ENCODE measurements around the gene CAV1.

Gene CAV1

DNA sequence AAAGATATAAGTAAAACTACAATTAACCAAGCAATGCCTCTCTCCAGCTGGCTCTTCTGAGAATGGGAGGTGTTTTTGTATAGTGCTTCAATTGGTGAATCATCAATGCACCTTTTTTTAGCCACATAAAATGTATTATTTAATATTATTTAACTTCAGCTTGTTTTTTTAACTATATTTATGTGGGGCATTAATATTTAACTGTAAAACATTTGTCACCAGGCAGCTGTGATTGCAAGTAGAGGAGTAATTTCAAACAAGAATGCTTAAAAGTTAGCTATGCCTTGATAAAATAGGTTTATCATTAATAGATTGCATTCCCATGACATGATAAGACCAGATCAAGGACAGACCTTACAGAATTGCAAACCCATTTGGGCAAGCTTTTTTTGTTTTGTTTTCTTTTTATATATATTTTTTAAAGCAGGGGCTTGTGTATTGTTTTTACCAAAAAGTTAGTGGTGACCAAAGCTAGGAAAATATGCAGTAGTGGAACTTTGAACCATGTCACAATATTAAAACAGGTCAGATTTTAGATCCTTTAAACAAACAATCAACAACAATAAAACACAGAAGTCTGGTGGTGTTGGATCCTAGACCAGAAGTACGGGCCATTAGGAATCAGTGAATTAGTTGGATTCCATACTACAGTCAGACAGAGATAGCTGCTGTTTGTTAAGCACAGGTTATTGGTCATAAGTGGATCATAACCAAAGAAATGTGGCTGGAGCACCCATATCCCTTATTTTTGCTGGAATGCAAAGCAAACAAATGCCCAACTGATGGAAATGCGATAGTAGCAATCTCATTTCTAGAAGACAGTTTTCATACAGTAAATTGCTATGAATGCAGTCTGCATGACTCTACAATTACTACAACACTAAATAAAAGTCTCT is 22.4 kb upstream of the CAV1 start:
- DNase-seq = no peak

DNA sequence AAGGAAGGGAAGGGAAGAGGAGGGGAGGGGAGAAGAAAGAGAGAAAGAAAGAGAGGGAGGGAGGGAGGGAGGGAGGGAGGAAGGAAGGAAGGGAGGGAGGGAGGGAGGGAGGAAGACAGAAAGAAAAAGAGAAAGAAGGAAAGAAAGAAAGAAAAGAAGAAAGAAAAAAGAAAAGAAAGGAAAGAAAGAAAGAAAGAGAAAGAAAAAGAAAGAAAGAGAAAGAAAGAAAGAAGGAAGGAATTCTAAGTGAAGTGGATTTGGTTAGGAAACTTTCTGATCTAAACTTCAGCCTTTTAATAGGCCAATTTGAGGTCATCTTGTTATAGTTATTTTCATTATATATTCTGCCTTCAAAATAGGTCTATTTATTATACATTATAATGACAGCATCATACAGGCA is 21.0 kb upstream of the CAV1 start:
- DNase-seq = no peak

DNA sequence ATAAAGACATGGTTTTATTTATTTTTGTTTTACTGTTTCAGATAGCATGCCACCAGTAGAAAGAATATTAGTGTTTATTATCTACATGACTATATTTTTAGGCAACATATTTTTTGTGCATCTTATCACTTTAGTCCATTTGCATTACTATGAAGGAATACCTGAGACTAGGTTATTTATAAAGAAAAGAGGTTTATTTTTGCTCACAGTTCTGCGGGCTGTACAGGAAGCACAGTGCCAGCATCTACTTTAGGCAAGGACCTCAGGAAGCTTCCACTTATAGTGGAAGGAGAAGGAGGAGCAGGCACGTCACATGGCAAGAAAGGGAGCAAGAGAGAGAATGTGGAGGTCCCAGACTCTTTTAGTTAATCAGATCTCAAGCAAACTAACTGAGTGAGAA is 19.6 kb upstream of the CAV1 start:
- DNase-seq = no peak

DNA sequence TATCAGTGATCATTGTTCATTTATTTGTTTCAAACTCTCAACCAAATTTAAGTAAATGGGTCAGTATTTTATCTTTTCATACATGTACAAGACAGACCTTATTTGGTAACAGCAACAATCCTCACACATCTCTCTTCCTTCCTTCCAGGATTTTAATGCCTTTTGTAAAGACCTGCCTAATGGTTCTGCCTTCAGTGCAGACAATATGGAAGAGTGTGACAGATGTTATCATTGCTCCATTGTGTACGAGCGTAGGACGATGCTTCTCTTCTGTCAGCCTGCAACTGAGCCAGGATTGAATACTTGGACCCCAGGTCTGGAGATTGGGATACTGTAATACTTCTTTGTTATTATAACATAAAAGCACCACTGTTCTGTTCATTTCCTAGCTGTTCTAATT is 19.0 kb upstream of the CAV1 start:
- DNase-seq = no peak

DNA sequence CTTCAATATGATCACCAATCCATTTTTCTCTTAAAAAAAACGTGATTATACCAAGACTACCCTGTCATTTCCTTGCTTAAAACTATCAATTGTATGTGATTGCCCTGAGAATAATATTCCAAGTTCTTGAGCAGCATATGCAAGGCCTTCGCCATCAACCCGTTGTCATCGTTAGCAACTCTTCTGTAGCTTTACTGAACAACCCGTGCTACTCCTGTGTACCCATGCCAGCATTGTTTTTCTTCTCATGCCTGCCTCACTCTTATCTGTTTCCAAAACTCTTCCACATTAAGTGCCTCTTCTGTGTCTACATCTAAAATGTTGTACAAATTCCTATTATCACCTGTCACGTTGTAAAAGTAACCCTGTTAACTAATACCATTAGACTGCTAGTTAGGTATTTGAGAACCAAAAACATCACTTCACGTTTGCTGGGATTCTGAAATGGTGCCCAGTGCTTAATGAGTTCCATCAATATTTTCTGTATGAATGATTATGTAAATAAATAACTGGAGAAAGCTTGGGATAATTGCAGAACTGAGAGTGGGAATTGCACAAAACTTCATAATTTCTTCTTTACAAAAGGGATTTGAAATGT is 14.8 kb upstream of the CAV1 start:
- no peak for DNase-seq

DNA sequence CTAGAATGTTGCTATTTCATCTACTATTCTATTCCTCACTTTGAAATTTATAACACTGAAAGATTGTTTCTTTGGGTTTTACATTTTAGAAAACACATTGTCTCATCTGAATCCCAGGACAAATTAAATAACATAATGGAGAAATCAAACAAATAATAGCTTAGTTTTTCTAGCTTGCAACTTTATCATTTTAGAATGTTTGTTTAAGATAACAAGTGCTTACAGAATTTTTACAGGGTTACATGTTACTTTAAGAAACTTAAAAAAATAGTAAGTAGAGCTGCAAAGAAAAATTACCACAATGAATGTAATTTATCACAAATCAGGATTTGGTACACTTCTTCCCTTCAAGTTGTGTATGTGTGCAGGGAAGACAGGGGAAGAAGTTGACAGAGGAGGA is 14.0 kb upstream of the CAV1 start:
- DNase-seq = no peak

DNA sequence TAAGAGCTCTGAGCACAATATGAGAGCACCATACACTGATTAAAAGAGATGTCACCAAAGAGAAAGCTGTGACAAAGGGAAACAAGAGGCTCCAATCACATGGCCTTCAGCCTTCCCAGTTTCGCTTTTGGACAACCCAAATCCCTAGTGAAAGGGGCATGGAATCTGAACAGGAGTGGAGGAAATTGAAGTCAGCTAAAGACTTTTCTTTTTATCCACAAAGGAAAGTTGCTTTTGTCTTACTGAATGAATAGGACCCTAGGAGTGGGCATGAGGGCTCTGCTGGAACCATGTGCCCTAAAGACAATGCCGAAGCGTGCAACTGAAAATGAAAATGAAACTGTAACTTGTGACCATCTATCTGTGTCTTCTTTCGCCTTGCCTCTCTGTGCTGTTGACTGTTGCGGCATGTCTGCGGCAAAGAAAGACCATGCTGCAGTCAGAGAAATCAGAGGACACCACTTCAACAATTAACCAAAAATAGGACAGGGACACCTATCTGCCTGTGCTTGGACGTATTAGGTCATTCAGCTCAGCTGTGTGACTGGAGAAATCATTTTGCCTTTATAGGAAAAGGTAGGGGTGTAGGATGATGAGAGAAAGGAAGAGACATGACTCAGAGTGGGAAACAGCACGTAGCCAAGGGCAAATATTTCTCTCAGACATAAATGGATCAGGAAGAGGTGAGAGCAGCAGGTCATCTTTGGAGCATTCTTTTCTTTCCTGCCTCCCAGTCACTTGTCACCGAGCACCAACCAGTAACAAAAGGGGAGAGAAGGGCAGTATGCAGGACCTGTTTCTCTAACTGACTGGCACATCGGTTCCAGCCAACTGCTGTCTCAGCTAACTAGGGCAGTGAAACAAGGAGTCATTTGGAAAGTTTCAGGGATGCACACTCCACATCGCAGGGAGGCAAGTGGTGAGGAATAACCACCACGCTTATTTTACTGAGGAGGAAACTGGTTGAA is 13.0 kb upstream of the CAV1 start:
- peak in 4 of 56 donors; percentile 0 to 16 (median 14) for DNase-seq

DNA sequence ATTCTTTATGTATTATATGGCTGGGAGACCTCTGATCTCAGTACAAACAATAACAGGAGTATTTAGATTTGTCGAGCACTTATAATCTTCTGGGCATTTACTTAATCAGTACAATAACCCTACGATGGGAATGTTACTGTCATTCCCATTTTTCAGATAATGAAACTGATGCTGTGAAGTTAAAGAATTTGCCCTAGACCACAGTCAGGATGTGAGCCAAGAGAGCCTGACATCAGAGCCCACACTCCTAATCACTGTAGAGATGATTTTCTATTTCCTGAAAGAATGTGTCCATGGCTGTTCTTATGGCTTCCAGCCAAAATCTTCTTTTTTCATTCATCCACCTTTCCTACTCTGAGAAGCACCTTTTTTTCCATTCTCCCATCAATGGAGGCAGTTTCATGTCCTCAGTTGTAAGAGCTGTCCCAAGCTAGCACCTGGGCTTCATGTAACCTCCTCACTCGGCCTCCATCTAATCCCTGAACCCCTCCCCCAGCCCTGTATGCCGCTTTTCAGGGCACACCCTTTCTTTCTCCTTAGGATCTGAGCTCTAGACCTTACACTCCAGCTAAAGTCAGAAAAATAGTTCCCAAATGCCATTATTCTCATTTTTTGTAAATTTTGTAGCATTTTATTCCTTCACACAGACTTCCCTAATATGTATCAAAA is 12.2 kb upstream of the CAV1 start:
- DNase-seq = no peak

DNA sequence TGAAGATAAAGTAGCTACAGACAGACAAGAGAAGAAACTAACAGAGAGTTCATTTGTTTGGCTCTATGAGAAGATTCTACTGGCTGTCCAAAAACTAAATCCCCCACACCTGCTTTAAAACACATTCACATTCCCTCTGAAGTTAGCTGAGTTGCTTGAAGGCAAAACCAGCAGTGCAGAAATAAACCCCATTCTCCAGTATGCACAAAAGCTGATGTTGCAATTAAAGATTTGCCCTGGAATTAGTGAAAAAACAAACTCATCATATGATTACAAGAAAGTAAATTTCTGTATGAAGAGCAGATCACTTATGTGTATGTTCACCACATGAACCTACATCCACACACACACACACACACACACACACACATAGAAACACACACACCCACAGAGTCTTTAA is 9.3 kb upstream of the CAV1 start:
- DNase-seq = no peak

DNA sequence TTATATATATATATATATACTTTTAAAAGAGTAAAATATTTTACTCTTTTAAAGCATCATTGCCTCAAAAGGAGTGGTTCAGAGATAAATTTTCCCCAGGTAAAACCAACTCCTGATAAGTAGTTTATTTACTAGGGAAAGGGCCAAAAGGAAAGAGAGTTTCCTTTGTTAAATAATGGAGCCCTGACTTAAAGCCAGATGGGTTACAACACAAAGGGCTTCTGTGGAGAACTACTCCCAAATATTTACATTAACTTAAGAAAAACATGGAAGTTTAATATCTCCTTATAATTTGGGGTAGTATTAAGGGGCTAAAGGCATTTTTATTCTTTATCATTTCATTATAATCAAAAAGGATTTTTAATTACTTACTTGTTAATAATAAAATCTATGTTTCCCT is 8.5 kb upstream of the CAV1 start:
- no peak for DNase-seq

DNA sequence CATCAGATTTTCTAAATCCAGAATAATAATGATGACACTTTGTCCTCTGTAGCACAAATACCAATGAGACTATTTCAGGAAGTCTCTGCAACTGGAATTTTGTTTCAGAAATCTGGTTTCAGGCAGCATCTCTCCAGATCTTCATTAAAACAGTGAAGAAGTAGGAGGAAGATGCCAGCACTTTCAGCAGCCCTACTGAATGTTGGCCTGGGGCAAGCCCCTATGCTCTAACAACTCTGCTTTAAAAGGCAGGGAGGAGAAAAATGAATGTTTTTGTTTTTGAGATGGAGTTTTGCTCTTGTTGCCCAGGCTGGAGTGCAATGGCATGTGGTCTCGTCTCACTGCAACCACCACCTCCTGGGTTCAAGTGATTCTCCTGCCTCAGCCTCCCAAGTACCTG is 7.2 kb upstream of the CAV1 start:
- no peak for DNase-seq

DNA sequence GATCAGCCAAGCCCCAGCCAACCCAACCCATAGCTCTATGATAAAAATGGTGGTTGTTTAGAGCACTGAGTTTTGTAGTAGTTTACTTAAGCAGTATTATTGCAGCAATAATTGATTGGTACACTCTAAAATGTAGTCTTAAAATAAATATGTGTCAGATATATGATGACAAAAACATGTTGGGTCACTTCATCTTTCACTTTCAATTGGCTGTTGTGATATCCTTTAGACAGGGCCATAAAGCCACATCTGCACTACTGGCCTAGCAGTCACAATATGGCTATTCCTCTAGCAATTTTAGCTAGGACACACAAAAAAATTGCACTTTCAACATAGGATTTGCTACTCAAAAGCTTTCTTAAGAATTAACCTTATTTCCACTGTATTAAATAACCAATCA is 5.9 kb upstream of the CAV1 start:
- no peak for DNase-seq

DNA sequence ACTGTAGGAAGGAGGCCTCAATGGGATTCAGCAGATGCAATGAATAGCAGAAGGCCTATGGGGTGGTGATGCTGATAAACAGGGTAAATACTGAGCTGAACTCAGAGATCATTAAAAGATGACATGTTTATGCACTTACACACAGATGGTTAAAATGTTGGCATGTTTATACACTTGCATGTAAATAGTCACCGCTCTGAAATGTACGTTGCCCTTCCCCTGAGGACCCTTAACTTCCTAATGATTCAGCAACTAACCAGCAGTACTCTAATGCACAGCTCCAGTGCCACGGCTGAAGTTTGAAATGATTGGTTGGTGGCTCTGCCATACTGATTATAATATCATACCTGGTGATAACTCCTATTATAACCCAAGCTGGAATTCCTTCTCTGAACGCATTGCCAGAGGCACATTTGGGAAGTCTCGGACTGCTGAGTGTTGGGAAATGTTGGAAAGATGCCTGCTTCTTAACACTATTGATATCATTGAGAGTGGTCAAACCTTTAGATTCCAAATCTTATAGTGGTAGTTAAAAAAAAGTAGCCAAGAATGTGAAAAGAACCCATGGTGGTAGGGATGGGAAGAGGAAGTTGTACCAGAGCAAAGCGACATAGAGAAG is 3.7 kb upstream of the CAV1 start:
- no peak for DNase-seq

DNA sequence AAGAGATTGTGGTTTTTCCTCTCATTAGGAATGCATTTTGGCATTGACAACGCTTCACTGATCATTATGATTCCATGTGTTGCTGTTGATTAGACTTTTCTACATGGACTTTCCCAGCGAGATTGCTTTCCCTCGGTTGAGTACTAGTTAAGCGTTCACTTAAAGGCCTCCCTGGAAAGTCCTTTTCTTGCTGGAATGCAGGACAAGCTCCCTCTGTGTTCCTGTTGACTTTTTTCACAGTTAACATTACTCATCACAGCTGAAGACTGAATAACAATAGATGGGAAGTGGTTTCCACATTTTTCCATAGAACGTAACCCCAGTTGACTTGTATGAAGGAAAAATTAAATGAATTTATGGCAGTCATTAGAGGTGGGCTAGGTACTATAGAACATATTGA is 2.6 kb upstream of the CAV1 start:
- no peak for DNase-seq

DNA sequence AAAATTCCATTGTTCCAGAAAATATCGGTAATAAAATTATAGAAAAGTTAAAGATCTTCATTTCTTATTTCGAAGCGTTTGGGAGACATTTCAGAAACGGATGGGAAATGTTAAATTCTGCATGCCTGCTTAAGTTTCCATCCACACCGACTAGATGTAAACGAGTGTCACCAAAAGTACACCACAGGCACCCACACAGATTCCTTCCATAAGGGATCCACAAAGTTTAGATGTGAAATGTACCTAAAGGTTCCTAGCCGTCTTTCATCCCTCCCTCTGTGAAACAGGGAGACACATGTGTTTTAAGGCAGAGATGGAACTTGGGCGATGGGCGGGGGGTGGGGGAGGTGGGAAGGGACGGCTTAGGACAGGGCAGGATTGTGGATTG is 621 bp upstream of the CAV1 start:
- no peak for DNase-seq

DNA sequence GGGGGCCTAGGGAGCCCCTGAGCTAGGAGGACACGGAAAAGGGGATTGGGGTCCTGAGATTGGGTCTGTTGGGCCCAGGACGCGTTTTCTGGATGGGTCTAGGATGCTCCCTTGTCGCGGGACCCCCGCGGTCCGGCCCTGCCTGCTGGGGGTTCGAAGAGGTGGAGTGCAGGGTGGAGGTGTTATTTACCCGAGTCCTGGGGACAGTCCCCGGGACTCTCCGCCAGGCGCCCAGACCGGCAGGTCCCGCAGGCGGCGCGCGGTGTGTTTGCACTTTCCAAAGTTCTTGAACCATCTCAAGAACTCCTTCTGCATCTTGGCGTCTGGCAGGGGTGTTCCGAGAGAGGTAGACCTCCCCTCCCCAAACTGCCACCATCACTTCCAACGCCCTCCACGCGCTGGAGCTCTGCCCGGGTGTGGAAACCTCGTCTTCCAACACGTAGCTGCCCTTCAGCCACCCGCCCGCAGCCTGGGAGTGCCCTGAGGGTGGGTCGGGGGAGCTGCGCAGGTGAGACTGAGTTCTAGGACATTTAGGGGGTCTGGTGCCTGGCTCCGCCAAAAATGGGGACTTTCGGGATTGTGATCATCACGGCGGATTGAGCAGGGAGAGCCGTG is 569 bp downstream of the CAV1 start:
- DNase-seq = no peak

DNA sequence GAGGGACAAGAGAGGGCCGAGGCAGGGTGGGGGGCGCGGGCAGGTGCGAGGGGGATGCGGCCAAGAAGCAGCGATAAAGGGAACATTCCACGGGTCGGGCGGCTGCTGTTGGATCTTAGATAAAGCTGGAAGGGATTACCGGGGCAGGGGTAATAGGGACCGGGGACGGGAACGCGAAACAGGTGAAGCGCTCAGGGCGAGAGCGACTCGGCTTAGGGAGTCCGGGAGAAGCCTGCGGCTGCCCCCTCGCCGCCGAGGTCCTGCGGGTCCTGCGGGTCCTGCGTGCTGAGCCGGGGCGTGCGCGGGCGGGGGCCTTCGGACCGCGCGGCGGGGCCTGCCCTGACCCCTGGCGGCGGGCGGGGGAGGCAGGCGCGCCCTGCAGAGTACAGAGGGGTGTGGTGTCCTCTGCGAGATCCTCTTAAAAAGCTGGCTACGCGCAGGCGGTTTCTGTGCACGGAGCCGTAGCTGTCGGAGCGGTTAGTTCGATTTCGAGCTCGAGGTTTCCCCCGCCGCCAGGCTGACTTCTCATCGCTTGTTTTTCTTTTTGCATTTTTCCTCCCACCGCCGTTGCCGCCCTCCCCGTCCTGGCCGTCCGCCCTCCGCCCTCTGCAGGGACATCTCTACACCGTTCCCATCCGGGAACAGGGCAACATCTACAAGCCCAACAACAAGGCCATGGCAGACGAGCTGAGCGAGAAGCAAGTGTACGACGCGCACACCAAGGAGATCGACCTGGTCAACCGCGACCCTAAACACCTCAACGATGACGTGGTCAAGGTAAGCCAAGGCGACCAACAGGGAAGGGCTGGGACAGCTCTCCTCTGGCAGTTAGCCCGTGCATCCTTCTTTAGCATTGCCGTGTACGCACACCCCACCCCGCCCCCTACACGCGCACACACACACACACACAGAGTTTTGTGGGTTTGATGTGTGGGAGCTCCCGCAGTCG is 1.4 kb downstream of the CAV1 start:
- DNase-seq = peak in 27 of 56 donors; percentile 6 to 56 (median 15)

DNA sequence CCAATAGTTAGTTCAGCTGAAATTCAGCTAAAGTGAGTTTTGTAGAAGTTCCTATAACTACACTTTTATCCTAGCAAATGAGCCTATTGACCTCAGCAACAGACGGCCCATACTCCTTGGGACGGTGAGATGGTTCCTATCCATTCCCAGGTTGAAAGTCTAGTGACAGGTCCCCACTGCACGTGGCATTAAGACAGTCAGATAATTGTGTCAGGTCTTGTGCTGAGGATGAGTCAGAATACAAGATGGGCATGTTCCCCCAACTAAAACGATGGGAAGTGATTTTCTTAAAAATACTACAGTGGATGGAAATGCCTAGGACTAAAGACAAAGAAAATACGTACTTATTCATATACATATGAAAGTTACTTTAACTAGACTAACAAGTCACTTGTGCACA is 2.1 kb downstream of the CAV1 start:
- no peak for DNase-seq

DNA sequence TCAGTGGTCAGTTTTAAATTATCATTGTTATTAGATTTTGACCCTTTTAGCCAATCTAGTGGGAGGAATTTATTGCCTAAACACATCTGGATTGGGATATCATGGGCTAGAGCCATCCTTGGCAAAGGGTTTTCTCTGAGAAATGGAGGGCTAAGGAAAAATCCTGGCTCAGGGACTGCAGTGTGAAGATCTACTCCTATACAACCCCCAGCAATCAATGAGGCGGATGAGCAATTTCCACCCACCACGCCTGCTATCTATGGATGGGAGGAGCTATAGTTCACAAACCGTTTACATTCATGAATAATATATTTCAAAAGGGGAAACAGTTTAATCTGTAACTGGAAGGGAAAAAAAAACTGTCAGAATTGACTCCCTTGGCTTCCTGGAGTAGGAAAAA is 2.7 kb downstream of the CAV1 start:
- DNase-seq = no peak
